Measurements from ENCODE around the gene PODXL2.
"Not testable (repeated sequence)": the region's sequence is repeated elsewhere in the genome, so short reads cannot be mapped to it uniquely, and the experiment has no call there.

PODXL2 gene

DNA sequence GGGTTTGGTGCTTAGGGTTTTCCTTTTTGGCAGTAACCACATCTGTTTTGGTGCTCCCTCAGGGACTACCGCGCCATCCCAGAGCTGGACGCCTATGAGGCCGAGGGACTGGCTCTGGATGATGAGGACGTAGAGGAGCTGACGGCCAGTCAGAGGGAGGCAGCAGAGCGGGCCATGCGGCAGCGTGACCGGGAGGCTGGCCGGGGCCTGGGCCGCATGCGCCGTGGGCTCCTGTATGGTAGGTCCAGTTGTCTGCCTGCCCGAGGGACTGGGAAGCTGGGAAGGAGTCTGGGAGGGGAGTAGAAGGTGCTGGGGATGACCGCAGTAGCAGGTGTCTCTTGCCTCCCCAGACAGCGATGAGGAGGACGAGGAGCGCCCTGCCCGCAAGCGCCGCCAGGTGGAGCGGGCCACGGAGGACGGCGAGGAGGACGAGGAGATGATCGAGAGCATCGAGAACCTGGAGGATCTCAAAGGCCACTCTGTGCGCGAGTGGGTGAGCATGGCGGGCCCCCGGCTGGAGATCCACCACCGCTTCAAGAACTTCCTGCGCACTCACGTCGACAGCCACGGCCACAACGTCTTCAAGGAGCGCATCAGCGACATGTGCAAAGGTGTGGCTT lies 24.3 kb upstream of the PODXL2 start:
- in situ Hi-C loops (cut with MboI; ENCODE audit: low pct_unique_long_range_greater_than_20kb, low sequenced_read_pairs), result no loop called here
- no peak for DNase-seq

- DNase-seq; in situ Hi-C loops (cut with MboI; ENCODE audit: low pct_unique_long_range_greater_than_20kb, low sequenced_read_pairs): not testable (repeated sequence)
These were observed 23.4 kb upstream of the PODXL2 start for GRCh38 chr3:127605547-127605946.

DNA sequence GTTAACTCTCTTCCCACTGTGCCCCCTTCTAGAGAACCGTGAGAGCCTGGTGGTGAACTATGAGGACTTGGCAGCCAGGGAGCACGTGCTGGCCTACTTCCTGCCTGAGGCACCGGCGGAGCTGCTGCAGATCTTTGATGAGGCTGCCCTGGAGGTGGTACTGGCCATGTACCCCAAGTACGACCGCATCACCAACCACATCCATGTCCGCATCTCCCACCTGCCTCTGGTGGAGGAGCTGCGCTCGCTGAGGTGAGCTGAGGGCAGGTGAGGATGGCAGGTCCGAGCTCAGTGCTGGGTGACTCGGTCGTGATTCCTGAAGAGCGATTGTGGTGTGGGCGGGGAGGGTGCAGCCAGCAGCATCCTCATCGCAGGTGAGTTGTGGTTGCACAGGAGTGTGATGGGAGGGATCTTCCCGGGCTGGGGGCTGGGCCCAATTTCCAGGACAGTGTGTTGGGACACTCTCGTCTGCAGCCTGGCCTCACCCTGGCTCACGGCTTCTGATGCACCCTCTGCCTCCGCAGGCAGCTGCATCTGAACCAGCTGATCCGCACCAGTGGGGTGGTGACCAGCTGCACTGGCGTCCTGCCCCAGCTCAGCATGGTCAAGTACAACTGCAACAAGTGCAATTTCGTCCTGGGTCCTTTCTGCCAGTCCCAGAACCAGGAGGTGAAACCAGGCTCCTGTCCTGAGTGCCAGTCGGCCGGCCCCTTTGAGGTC lies 22.7 kb upstream of the PODXL2 start:
- in situ Hi-C loops (cut with MboI; ENCODE audit: low pct_unique_long_range_greater_than_20kb, low sequenced_read_pairs), result no loop called here
- no peak for DNase-seq

DNA sequence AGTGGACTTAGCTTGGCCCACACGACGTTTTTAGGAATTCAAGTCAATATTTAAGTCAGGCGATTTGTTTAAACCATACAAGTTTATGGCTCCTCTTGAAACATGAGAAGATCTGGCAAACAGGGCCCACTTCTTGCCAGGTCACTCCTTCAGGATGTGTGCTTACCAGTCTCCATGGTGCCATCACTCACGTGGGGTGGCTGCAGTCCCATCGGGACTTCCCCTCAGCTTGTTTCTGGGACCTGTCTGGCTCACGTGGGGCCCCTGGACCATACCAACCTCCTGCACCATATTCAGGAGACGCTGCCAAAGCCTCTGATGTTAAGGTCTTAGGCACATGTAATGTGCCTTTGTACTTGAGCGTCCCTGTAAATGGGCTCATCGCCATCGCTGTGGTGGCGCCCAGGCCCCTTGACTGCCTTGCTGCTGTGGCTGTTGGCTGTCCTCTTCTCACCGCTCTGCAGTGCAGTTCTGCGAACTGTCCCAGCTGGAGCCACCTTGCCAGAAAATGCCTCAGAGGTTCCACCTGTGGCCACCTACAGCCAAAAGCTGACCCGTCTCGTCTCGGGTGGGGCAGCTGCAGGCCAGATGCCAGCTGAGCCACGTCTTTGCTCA lies 21.9 kb upstream of the PODXL2 start:
- DNase-seq, result no peak
- in situ Hi-C loops (cut with MboI; ENCODE audit: low pct_unique_long_range_greater_than_20kb, low sequenced_read_pairs), result no loop called here

DNA sequence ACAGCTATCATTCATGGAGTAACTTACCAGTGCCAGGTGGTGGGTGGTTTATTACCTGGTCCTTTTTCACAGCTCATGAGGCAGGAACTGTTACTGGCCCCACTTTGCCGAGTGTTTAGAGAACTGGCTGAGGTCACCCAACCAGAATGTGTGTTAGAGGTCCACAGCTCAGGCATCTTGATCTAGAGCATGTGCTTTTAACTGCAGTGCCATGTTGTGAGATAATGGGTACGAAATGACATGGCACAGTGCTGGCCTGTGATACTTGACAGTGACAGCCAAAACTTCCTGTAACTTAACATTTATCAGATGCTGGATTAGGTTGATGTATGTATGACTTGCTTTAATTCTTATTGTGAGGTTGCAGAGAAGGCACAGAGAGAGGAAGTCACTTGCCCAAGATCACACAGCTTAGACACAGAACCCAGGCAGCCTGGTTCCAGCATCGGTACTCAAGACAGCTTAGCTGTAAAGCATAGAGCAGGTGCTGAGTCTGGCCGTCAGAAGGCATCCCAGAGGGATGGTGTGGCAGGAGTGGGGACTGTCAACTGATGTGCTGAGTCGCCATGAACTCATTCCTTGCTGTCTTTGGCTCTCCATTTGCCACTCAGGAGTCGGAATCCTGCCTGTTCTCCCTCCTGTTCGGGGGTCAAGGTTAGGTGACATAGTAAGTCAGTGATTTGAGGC lies 21.2 kb upstream of the PODXL2 start:
- no peak for DNase-seq
- in situ Hi-C loops (cut with MboI; ENCODE audit: low pct_unique_long_range_greater_than_20kb, low sequenced_read_pairs), result no loop called here

GRCh38 chr3:127608362-127608718 lies 20.6 kb upstream of the PODXL2 start:
- in situ Hi-C loops (cut with MboI; ENCODE audit: low pct_unique_long_range_greater_than_20kb, low sequenced_read_pairs), result no loop called here
- DNase-seq, result no peak

GRCh38 chr3:127610105-127610504 lies 18.9 kb upstream of the PODXL2 start:
- in situ Hi-C loops (cut with MboI; ENCODE audit: low pct_unique_long_range_greater_than_20kb, low sequenced_read_pairs), result no loop called here
- no peak for DNase-seq

- in situ Hi-C loops (cut with MboI; ENCODE audit: low pct_unique_long_range_greater_than_20kb, low sequenced_read_pairs), result no loop called here
- DNase-seq, result no peak
These were observed 17.7 kb upstream of the PODXL2 start for GRCh38 chr3:127611251-127611650.

DNA sequence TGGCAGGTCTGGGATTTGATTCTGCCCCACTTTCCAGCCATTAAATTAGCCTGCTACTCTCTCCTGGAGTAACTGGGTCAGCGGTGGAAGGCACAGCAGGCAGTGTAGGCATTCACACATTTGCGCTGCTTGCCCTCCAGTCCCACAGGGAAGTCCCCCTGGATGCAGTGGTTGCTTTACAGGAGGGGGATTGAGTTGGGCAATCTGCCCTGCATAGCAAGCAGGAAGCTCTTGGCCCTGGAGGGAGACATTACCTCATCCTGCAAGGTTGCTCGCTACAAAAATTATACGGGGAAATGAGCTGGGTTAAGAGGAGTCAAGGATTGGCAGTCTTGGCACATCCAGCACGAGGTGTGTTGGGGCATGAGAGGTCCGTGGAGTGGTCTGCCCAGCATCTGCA lies 16.0 kb upstream of the PODXL2 start:
- in situ Hi-C loops (cut with MboI; ENCODE audit: low pct_unique_long_range_greater_than_20kb, low sequenced_read_pairs), result no loop called here
- no peak for DNase-seq

DNA sequence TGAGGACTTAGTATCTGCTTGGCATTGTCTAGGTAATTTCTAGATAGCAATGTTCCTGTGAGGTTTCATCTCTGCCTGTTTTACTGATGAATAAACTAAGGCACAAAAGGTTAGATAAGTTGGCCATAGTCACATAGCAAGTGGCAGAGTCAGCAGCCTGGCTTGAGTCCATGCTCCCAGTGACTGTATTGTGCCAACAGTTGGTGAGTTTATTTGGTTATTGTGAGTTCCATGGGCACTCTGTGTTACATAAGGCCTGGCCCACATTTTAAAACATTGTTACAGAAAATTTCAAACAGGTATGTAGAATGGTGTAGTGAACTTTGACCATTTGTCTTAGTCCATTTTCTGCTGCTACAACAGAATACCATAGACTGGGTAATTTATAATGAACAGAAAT lies 15.6 kb upstream of the PODXL2 start:
- no peak for DNase-seq
- in situ Hi-C loops (cut with MboI; ENCODE audit: low pct_unique_long_range_greater_than_20kb, low sequenced_read_pairs), result no loop called here

DNA sequence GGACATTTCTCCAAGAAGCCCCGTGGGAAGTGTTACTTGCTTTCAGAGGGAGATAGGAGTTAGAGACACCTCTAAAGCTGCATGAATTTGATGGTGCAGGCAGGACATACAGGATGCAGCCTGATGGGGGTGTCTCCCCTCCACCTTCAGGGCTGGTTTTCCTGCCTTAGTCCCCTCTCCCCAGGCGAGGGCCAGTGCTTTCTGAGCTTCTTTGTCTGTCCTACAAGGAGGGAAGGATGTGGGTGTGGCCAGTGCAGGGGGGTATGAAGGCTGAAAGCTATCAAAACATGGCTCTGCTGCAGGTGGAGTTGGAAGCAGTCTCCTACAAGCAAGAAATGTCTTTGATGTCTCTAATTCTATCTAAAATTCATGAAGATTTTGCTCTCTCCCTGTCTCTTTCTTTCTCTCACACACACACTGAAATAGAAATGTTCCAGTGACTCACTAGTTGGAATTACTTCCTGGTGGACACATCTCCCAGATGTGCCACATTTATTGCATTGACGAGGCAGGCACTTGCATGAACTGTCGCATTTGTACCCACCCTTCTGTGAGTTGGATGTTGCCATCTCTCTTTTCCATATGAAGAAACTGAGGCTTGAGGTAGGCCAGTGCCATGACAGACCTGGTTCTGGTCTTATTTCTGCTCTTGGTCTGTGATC lies 13.9 kb upstream of the PODXL2 start:
- in situ Hi-C loops (cut with MboI; ENCODE audit: low pct_unique_long_range_greater_than_20kb, low sequenced_read_pairs), result no loop called here
- no peak for DNase-seq

GRCh38 chr3:127615631-127616305 lies 13.2 kb upstream of the PODXL2 start:
- in situ Hi-C loops (cut with MboI; ENCODE audit: low pct_unique_long_range_greater_than_20kb, low sequenced_read_pairs), result no loop called here
- no peak for DNase-seq

GRCh38 chr3:127616836-127617605 lies 12.0 kb upstream of the PODXL2 start:
- in situ Hi-C loops (cut with MboI; ENCODE audit: low pct_unique_long_range_greater_than_20kb, low sequenced_read_pairs), result no loop called here
- no peak for DNase-seq

GRCh38 chr3:127618891-127619290 lies 10.1 kb upstream of the PODXL2 start:
- DNase-seq, result no peak
- in situ Hi-C loops (cut with MboI; ENCODE audit: low pct_unique_long_range_greater_than_20kb, low sequenced_read_pairs), result no loop called here

GRCh38 chr3:127620637-127621375 lies 8.2 kb upstream of the PODXL2 start:
- in situ Hi-C loops (cut with MboI; ENCODE audit: low pct_unique_long_range_greater_than_20kb, low sequenced_read_pairs), result no loop called here
- no peak for DNase-seq

- in situ Hi-C loops (cut with MboI; ENCODE audit: low pct_unique_long_range_greater_than_20kb, low sequenced_read_pairs), result no loop called here
These were observed 7.0 kb upstream of the PODXL2 start for GRCh38 chr3:127622031-127622430.

DNA sequence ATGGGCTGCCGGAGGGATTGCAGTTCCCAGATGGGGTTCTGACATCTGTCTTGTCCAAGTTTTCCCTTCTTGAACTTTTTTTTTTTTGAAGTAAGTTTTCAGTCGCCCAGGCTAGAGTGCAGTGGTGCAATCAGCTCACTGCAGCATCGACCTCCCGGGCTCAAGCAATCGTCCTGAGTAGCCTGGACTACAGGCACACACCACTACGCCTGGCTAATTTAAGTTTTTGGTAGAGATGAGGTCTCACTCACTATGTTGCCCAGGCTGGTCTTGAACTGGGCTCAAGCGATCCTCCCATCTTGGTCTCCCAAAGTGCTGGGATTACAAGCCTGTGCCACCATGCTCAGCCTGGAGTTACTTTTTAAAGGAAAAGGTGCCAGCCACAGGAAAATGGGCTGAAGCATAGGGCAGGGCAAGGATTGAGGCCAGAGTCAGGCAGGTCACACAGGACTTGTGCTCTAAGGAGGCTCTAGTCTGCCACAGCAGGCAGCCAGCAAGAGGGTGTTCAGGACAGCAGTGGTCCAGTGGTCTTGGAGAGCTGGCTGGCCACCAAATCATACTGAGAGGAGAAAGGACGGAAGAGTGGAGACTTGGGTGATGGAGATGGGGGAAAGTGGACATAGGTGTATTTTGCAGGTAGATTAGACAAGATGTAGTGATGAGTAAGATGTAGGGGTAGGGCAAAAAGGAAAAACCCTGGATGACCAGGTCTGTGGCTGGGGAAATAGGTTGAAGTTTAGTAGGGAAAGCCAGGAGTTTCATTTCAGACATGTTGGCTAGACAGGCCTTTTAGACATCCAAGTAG lies 6.0 kb upstream of the PODXL2 start:
- in situ Hi-C loops (cut with MboI; ENCODE audit: low pct_unique_long_range_greater_than_20kb, low sequenced_read_pairs), result no loop called here
- no peak for DNase-seq

More at GRCh38 chr3:127622031-127622430, 7.0 kb upstream of the PODXL2 start:
- no peak for DNase-seq
